Testis (tissue), 2 donors: ENCODE measurements around the gene GRHL3.

Experiments used
- POLR2A ChIP-seq: fragments of 450-650 bp; IDR thresholded peaks from one replicate; pipeline ENCODE4 v1.6.1; 2017; ENCODE audit warnings: antibody characterized with exemption, mild to moderate bottlenecking, moderate library complexity
- TF ChIP-seq, protein P1 (sequence below), 3 experiments: fragments of 450-650 bp in 2 of 3; fragments of 200-600 bp in 1 of 3; sonication (generic) in 1 of 3; IDR thresholded peaks; one replicate each; pipeline ENCODE4 v1.5.1; 2016 to 2019; ENCODE audit warnings: antibody characterized with exemption in 3 of 3, mild to moderate bottlenecking in 2 of 3, moderate library complexity in 1 of 3

DNA sequence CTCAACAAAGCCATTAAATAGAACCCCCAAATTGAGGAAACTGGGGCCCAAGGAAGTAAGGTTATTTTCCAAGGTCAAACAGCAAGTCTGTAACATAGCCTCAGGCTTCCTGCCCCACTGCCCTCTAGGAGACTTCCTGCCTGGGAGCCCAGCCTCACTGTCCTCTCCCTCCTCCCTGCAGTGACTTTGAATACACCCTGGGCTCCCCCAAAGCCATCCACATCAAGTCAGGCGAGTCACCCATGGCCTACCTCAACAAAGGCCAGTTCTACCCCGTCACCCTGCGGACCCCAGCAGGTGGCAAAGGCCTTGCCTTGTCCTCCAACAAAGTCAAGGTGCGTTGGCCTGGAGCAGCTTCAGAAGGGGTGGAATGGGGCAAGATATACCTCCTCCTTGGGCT, 18.3 kb downstream of the GRHL3 start:
- TF ChIP-seq, protein P1, sequence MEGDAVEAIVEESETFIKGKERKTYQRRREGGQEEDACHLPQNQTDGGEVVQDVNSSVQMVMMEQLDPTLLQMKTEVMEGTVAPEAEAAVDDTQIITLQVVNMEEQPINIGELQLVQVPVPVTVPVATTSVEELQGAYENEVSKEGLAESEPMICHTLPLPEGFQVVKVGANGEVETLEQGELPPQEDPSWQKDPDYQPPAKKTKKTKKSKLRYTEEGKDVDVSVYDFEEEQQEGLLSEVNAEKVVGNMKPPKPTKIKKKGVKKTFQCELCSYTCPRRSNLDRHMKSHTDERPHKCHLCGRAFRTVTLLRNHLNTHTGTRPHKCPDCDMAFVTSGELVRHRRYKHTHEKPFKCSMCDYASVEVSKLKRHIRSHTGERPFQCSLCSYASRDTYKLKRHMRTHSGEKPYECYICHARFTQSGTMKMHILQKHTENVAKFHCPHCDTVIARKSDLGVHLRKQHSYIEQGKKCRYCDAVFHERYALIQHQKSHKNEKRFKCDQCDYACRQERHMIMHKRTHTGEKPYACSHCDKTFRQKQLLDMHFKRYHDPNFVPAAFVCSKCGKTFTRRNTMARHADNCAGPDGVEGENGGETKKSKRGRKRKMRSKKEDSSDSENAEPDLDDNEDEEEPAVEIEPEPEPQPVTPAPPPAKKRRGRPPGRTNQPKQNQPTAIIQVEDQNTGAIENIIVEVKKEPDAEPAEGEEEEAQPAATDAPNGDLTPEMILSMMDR (IDR thresholded peaks at IDR 0.05) = no peak
- TF ChIP-seq POLR2A = no peak
